Neural cell (in vitro differentiated cells): ENCODE data around the gene OTUB1. TPM values are rescaled to one million over a fixed set of nuclear protein-coding genes. Genes with fewer than 3 reads are reported as not detected.

ENCODE experiments used
- H2AFZ ChIP-seq: fragments of 200-600, 300-800 bp; sonication (generic), shearing (Covaris generic); 2 replicates; pipeline ENCODE4 v1.6.0; 2014; ENCODE audit warnings: low read depth, mild to moderate bottlenecking, antibody characterized with exemption, low read length, moderate library complexity
- H3F3A ChIP-seq: fragments of 200-600 bp; shearing (Covaris generic); 2 replicates; pipeline ENCODE4 v1.6.1; 2016; ENCODE audit warnings: mild to moderate bottlenecking, moderate library complexity, mixed read lengths, antibody characterized with exemption, low read length; ENCODE audit not compliant: insufficient read depth, poor library complexity, severe bottlenecking
- H3K27ac ChIP-seq: fragments of 200-600, 300-800 bp; sonication (generic), shearing (Covaris generic); 2 replicates; pipeline ENCODE4 v1.5.1; 2014; ENCODE audit warnings: mild to moderate bottlenecking, low read length, moderate library complexity
- H3K27me3 ChIP-seq: fragments of 300-800, 200-600 bp; sonication (generic), shearing (Covaris generic); 2 replicates; pipeline ENCODE4 v1.6.0; 2014; ENCODE audit warnings: mild to moderate bottlenecking, low read depth, low read length, moderate library complexity; ENCODE audit not compliant: insufficient read depth
- H3K36me3 ChIP-seq: fragments of 300-800, 200-600 bp; sonication (generic), shearing (Covaris generic); 2 replicates; pipeline ENCODE4 v1.5.1; 2014; ENCODE audit warnings: mild to moderate bottlenecking, antibody characterized with exemption, low read length, moderate library complexity; ENCODE audit not compliant: insufficient read depth
- H3K4me2 ChIP-seq: fragments of 300-800, 200-600 bp; sonication (generic), shearing (Covaris generic); 2 replicates; pipeline ENCODE4 v1.6.0; 2014; ENCODE audit warnings: mild to moderate bottlenecking, low read length
- H3K4me3 ChIP-seq: fragments of 300-800, 200-600 bp; sonication (generic), shearing (Covaris generic); 2 replicates; pipeline ENCODE4 v1.5.1; 2014; ENCODE audit warnings: mild to moderate bottlenecking, low read length, moderate library complexity
- H3K79me2 ChIP-seq: fragments of 200-600 bp; shearing (Covaris generic); replicated peaks from 2 replicates; pipeline ENCODE4 v1.6.0; 2014; ENCODE audit warnings: mild to moderate bottlenecking, low read length, moderate library complexity; ENCODE audit not compliant: insufficient read depth
- H3K9ac ChIP-seq: fragments of 300-800, 200-600 bp; sonication (generic), shearing (Covaris generic); 2 replicates; pipeline ENCODE4 v1.6.1; 2016; ENCODE audit warnings: mild to moderate bottlenecking, low read length, mixed read lengths
- H3K9me2 ChIP-seq: fragments of 200-600 bp; shearing (Covaris generic); 2 replicates; pipeline ENCODE4 v1.6.1; 2016; ENCODE audit warnings: mild to moderate bottlenecking, low read length, mixed read lengths; ENCODE audit not compliant: insufficient read depth
- H3K9me3 ChIP-seq: fragments of 200-600, 300-800 bp; sonication (generic), shearing (Covaris generic); 2 replicates; pipeline ENCODE4 v1.6.1; 2016; ENCODE audit warnings: mild to moderate bottlenecking, mixed run types, low read length, moderate library complexity, mixed read lengths
- H4K20me1 ChIP-seq: fragments of 200-600 bp; shearing (Covaris generic); 2 replicates; pipeline ENCODE4 v1.6.1; 2016; ENCODE audit warnings: mild to moderate bottlenecking, mixed run types; ENCODE audit not compliant: insufficient read depth
- CTCF ChIP-seq: fragments of 450-650 bp; IDR thresholded peaks from 2 replicates; pipeline ENCODE4 v1.5.1; 2014; ENCODE audit warnings: antibody characterized with exemption, mild to moderate bottlenecking, moderate library complexity; ENCODE audit not compliant: poor library complexity, severe bottlenecking
- EP300 ChIP-seq: fragments of 450-650 bp; conservative IDR thresholded peaks from 2 replicates; pipeline ENCODE4 v1.6.1; 2014; ENCODE audit warnings: antibody characterized with exemption, mild to moderate bottlenecking, moderate library complexity; ENCODE audit not compliant: poor library complexity, severe bottlenecking
- EZH2 ChIP-seq: fragments of 200-600, 300-800 bp; shearing (Covaris generic), sonication (generic); IDR thresholded peaks from 2 replicates; pipeline ENCODE4 v1.6.1; 2014; ENCODE audit warnings: antibody characterized with exemption, low read length, borderline replicate concordance, mild to moderate bottlenecking; ENCODE audit not compliant: insufficient read depth, poor library complexity, severe bottlenecking
- MXI1 ChIP-seq: fragments of 450-650 bp; conservative IDR thresholded peaks from 2 replicates; pipeline ENCODE4 v1.6.1; 2014; ENCODE audit warnings: antibody characterized with exemption, mild to moderate bottlenecking; ENCODE audit not compliant: poor library complexity, severe bottlenecking
- POLR2AphosphoS5 ChIP-seq: IDR thresholded peaks from 2 replicates; pipeline ENCODE4 v1.6.1; 2012
- RAD21 ChIP-seq: fragments of 450-650 bp; conservative IDR thresholded peaks from 2 replicates; pipeline ENCODE4 v1.6.1; 2014; ENCODE audit warnings: antibody characterized with exemption, mild to moderate bottlenecking, moderate library complexity
- SMC3 ChIP-seq: fragments of 450-650 bp; conservative IDR thresholded peaks from 2 replicates; pipeline ENCODE4 v1.6.1; 2014; ENCODE audit warnings: antibody characterized with exemption, mild to moderate bottlenecking, moderate library complexity; ENCODE audit not compliant: poor library complexity
- TAF1 ChIP-seq: IDR thresholded peaks from 2 replicates; pipeline ENCODE4 v1.6.1; 2012; ENCODE audit warnings: low read depth
- polyA plus RNA-seq: library from polyadenylated mRNA; depleted of rRNA; stranded (reverse); fragments of >200 nt; gene quantifications from 2 replicates; pipeline ENCODE4 v1.2.3, GENCODE V29; 2014

Gene OTUB1
- polyA plus RNA-seq, 1 donor from 2014 or later: 103 TPM

GRCh38 chr11:63998558-63999348, 12.5 kb downstream of the OTUB1 start:
- Histone ChIP-seq H4K20me1 (no peaks in the 10 kb centered on the region), H3K9me2 (no peaks in the 10 kb centered on the region), H3K4me3 (no peak overlapping the region), H3K27ac (no peak overlapping the region), H3F3A (no peaks in the 10 kb centered on the region), H3K79me2 (no peaks in the 10 kb centered on the region), H3K36me3 (no peaks in the 10 kb centered on the region), H3K9me3 (no peaks in the 10 kb centered on the region), H3K27me3 (no peaks in the 10 kb centered on the region), H2AFZ (no peak overlapping the region), H3K9ac (peak overlapping the region; percentile 3), H3K4me2 (no peak overlapping the region)
- no peak for TF ChIP-seq TAF1
- TF ChIP-seq SMC3: peak; percentile 52
- no peak for TF ChIP-seq POLR2AphosphoS5
- TF ChIP-seq CTCF: peak; percentile 60
- TF ChIP-seq EP300: no peak
- TF ChIP-seq RAD21: peak; percentile 57

- H4K20me1 ChIP-seq: no peaks in the 10 kb centered on the region
- TF ChIP-seq POLR2AphosphoS5 (no peak), CTCF (peak; percentile 4), RAD21 (peak; percentile 6)
- H3F3A ChIP-seq: no peaks in the 10 kb centered on the region
- peak overlapping the region; percentile 5 for H3K9ac ChIP-seq
- H3K4me3 ChIP-seq: peak overlapping the region; percentile 21
- no peaks in the 10 kb centered on the region for H3K27me3 ChIP-seq
- no peaks in the 10 kb centered on the region for H3K9me2 ChIP-seq
- H3K27ac ChIP-seq: no peak overlapping the region
- H3K9me3 ChIP-seq: no peaks in the 10 kb centered on the region
- no peaks in the 10 kb centered on the region for H3K79me2 ChIP-seq
- H2AFZ ChIP-seq: no peak overlapping the region
- no peak overlapping the region for H3K4me2 ChIP-seq
- no peaks in the 10 kb centered on the region for H3K36me3 ChIP-seq
These were observed 13.2 kb downstream of the OTUB1 start for GRCh38 chr11:63999349-64000025.

DNA sequence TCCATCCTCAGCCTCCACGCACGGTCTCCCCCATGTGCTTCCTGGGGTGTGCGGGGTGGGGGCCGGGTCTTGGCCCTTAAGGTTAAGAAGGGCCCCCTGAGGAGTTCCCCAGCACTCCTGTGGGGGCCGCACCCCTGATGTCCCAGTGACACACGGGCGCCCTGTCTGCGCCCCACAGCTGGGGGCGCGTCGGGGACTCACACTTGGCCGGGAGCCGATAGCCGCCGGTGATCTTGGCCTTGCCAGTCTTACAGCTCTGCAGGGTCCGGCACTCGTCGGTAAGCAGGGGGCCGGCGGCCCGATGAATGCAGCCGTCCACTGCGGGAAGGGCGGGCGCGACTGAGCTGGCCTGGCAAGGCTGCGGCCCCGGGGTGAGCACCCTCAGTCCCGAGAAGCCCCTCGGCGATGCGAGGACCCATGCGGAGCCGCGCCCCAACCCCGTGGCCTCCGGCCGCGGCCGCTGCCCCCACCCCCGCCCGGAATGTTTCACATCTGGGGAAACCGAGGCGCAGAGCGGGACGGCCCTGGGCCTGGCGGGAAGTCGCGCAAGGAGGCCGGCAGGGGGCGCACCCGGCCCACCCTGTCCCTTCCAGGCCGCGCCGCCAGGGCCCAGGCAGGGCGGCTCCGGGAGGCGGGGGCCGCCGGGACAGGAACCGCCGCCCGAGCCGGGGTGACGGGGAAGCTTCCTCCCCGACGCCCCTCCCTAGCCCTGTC, 13.9 kb downstream of the OTUB1 start:
- no peaks in the 10 kb centered on the region for H3K36me3 ChIP-seq
- no peaks in the 10 kb centered on the region for H3K9me2 ChIP-seq
- no peaks in the 10 kb centered on the region for H3F3A ChIP-seq
- H2AFZ ChIP-seq: no peak overlapping the region
- no peaks in the 10 kb centered on the region for H4K20me1 ChIP-seq
- H3K9me3 ChIP-seq: no peaks in the 10 kb centered on the region
- no peaks in the 10 kb centered on the region for H3K27me3 ChIP-seq
- no peaks in the 10 kb centered on the region for H3K79me2 ChIP-seq
- H3K9ac ChIP-seq: no peak overlapping the region
- no peak overlapping the region for H3K4me2 ChIP-seq
- no peak overlapping the region for H3K27ac ChIP-seq
- H3K4me3 ChIP-seq: no peak overlapping the region
- TF ChIP-seq TAF1 (peak; percentile 29), EZH2 (no peak), POLR2AphosphoS5 (no peak), EP300 (no peak), MXI1 (no peak), CTCF (peak; percentile 82), RAD21 (peak; percentile 87)
